ENCODE results near the gene SRPRA. TPM values are rescaled to one million over a fixed set of nuclear protein-coding genes. Genes with fewer than 3 reads are reported as not detected.

Gene SRPRA
- total RNA-seq, 2 donors from 2014 or later, result 182 to 192 TPM

- peak overlapping the region; percentile 96 for H3K27ac Mint-ChIP-seq
Observed at GRCh38 chr11:126304457-126305075, 35.9 kb upstream of the SRPRA start.

GRCh38 chr11:126303623-126304456, 35.1 kb upstream of the SRPRA start, which contains the start of gene DCPS:
DCPS (plus strand) TSS chr11:126304060; CDS start chr11:126304081, 21 bp downstream.
- H3K4me1 Mint-ChIP-seq, result peaks cover 18% of the 10 kb centered on the region
- H3K36me3 Mint-ChIP-seq (ENCODE audit: low read depth), result peaks cover 2% of the 10 kb centered on the region
- H3K27me3 Mint-ChIP-seq, result no peaks in the 10 kb centered on the region
- peak; percentile 98 for ATAC-seq
- H3K4me3 Mint-ChIP-seq, result peak within 1 kb of the TSS; percentile 98
- H3K27ac Mint-ChIP-seq, result peak within 1 kb of the TSS; percentile 96
- H3K9me3 ChIP-seq (ENCODE audit: control insufficient read depth, low read length, poor library complexity, severe bottlenecking), result no peaks in the 10 kb centered on the region
- DNase-seq, result peak; percentile 81 to 85 (median 82)

More at GRCh38 chr11:126304457-126305075, 35.9 kb upstream of the SRPRA start:
- H3K27me3 Mint-ChIP-seq, result no peaks in the 10 kb centered on the region
- no peaks in the 10 kb centered on the region for H3K9me3 ChIP-seq (ENCODE audit: control insufficient read depth, low read length, poor library complexity, severe bottlenecking)
- DNase-seq, result no peak
- peaks cover 2% of the 10 kb centered on the region for H3K36me3 Mint-ChIP-seq (ENCODE audit: low read depth)
- peak; percentile 31 for ATAC-seq
- H3K4me3 Mint-ChIP-seq, result peak overlapping the region; percentile 98
- H3K4me1 Mint-ChIP-seq, result peaks cover 18% of the 10 kb centered on the region

- H3K4me1 Mint-ChIP-seq, result peaks cover 12% of the 10 kb centered on the region
- H3K27ac Mint-ChIP-seq, result peak overlapping the region; percentile 9
Observed at GRCh38 chr11:126297004-126297403, 28.3 kb upstream of the SRPRA start.

GRCh38 chr11:126293726-126294125, 25.0 kb upstream of the SRPRA start:
- Mint-ChIP-seq H3K27ac (peak overlapping the region; percentile 27), H3K27me3 (no peaks in the 10 kb centered on the region), H3K4me3 (no peak overlapping the region), H3K4me1 (peaks cover 14% of the 10 kb centered on the region), H3K36me3 (ENCODE audit: low read depth) (peaks cover 2% of the 10 kb centered on the region)
- ATAC-seq, result no peak
- no peak for DNase-seq
- H3K9me3 ChIP-seq (ENCODE audit: control insufficient read depth, low read length, poor library complexity, severe bottlenecking), result no peaks in the 10 kb centered on the region

More at GRCh38 chr11:126297004-126297403, 28.3 kb upstream of the SRPRA start:
- H3K9me3 ChIP-seq (ENCODE audit: control insufficient read depth, low read length, poor library complexity, severe bottlenecking), result no peaks in the 10 kb centered on the region
- ATAC-seq (no peak), DNase-seq (no peak)
- no peak overlapping the region for H3K4me3 Mint-ChIP-seq
- H3K36me3 Mint-ChIP-seq (ENCODE audit: low read depth), result peaks cover 2% of the 10 kb centered on the region
- no peaks in the 10 kb centered on the region for H3K27me3 Mint-ChIP-seq

GRCh38 chr11:126290887-126291286, 22.2 kb upstream of the SRPRA start:
- H3K9me3 ChIP-seq (ENCODE audit: control insufficient read depth, low read length, poor library complexity, severe bottlenecking), result no peaks in the 10 kb centered on the region
- Mint-ChIP-seq H3K4me3 (no peak overlapping the region), H3K4me1 (peaks cover 13% of the 10 kb centered on the region), H3K36me3 (ENCODE audit: low read depth) (peaks cover 2% of the 10 kb centered on the region), H3K27me3 (no peaks in the 10 kb centered on the region), H3K27ac (no peak overlapping the region)
- DNase-seq, result no peak
- no peak for ATAC-seq

- Mint-ChIP-seq H3K27ac (no peak overlapping the region), H3K27me3 (no peaks in the 10 kb centered on the region), H3K36me3 (ENCODE audit: low read depth) (peaks cover 3% of the 10 kb centered on the region), H3K4me3 (no peak overlapping the region), H3K4me1 (peaks cover 18% of the 10 kb centered on the region)
- ATAC-seq, result no peak
- no peak for DNase-seq
- no peaks in the 10 kb centered on the region for H3K9me3 ChIP-seq (ENCODE audit: control insufficient read depth, low read length, poor library complexity, severe bottlenecking)
Observed at GRCh38 chr11:126288237-126288636, 19.5 kb upstream of the SRPRA start.

- Mint-ChIP-seq H3K36me3 (ENCODE audit: low read depth) (peaks cover 4% of the 10 kb centered on the region), H3K4me3 (peak overlapping the region; percentile 99), H3K27ac (peak overlapping the region; percentile 61), H3K4me1 (peaks cover 36% of the 10 kb centered on the region), H3K27me3 (no peaks in the 10 kb centered on the region)
- DNase-seq (peak; percentile 35 to 70 (median 56)), ATAC-seq (peak; percentile 56)
- no peaks in the 10 kb centered on the region for H3K9me3 ChIP-seq (ENCODE audit: control insufficient read depth, low read length, poor library complexity, severe bottlenecking)
Observed at GRCh38 chr11:126284829-126285228, 16.1 kb upstream of the SRPRA start.

GRCh38 chr11:126282736-126283591, 14.3 kb upstream of the SRPRA start, which contains the start of gene TIRAP:
TIRAP (plus strand) TSS chr11:126283093; CDS start chr11:126290895, 7,802 bp downstream.
- peak; percentile 43 to 54 (median 46) for DNase-seq
- peaks cover 39% of the 10 kb centered on the region for H3K4me1 Mint-ChIP-seq
- H3K27me3 Mint-ChIP-seq, result no peaks in the 10 kb centered on the region
- peak within 1 kb of the TSS; percentile 99 for H3K4me3 Mint-ChIP-seq
- peak within 1 kb of the TSS; percentile 97 for H3K27ac Mint-ChIP-seq
- ATAC-seq, result peak; percentile 74
- peaks cover 4% of the 10 kb centered on the region for H3K36me3 Mint-ChIP-seq (ENCODE audit: low read depth)
- no peaks in the 10 kb centered on the region for H3K9me3 ChIP-seq (ENCODE audit: control insufficient read depth, low read length, poor library complexity, severe bottlenecking)

- Mint-ChIP-seq H3K4me3 (peak overlapping the region; percentile 99), H3K27ac (peak overlapping the region; percentile 97), H3K27me3 (no peaks in the 10 kb centered on the region), H3K36me3 (ENCODE audit: low read depth) (peaks cover 4% of the 10 kb centered on the region), H3K4me1 (peaks cover 39% of the 10 kb centered on the region)
- peak; percentile 56 for ATAC-seq
- no peaks in the 10 kb centered on the region for H3K9me3 ChIP-seq (ENCODE audit: control insufficient read depth, low read length, poor library complexity, severe bottlenecking)
- peak in 1 of 3 donors; percentile 24 for DNase-seq
Observed at GRCh38 chr11:126282361-126282735, 13.7 kb upstream of the SRPRA start.

- Mint-ChIP-seq H3K27ac (peak overlapping the region; percentile 97), H3K36me3 (ENCODE audit: low read depth) (peaks cover 4% of the 10 kb centered on the region), H3K27me3 (no peaks in the 10 kb centered on the region), H3K4me1 (peaks cover 37% of the 10 kb centered on the region), H3K4me3 (peak overlapping the region; percentile 77)
- no peaks in the 10 kb centered on the region for H3K9me3 ChIP-seq (ENCODE audit: control insufficient read depth, low read length, poor library complexity, severe bottlenecking)
- DNase-seq (no peak), ATAC-seq (no peak)
Observed at GRCh38 chr11:126281666-126282175, 13.0 kb upstream of the SRPRA start.

GRCh38 chr11:126281245-126281644, 12.6 kb upstream of the SRPRA start:
- no peaks in the 10 kb centered on the region for H3K9me3 ChIP-seq (ENCODE audit: control insufficient read depth, low read length, poor library complexity, severe bottlenecking)
- DNase-seq (no peak), ATAC-seq (no peak)
- H3K4me3 Mint-ChIP-seq, result peak overlapping the region; percentile 77
- H3K4me1 Mint-ChIP-seq, result peaks cover 36% of the 10 kb centered on the region
- no peaks in the 10 kb centered on the region for H3K27me3 Mint-ChIP-seq
- H3K27ac Mint-ChIP-seq, result peak overlapping the region; percentile 97
- peaks cover 4% of the 10 kb centered on the region for H3K36me3 Mint-ChIP-seq (ENCODE audit: low read depth)

GRCh38 chr11:126280595-126280994, 11.9 kb upstream of the SRPRA start:
- peak overlapping the region; percentile 58 for H3K4me3 Mint-ChIP-seq
- no peak for DNase-seq
- peaks cover 5% of the 10 kb centered on the region for H3K36me3 Mint-ChIP-seq (ENCODE audit: low read depth)
- no peaks in the 10 kb centered on the region for H3K27me3 Mint-ChIP-seq
- no peaks in the 10 kb centered on the region for H3K9me3 ChIP-seq (ENCODE audit: control insufficient read depth, low read length, poor library complexity, severe bottlenecking)
- peaks cover 38% of the 10 kb centered on the region for H3K4me1 Mint-ChIP-seq
- no peak for ATAC-seq
- H3K27ac Mint-ChIP-seq, result peak overlapping the region; percentile 97
